SIG-M5 treated with dmso at 0.1 percent for 504 hours (cell line): ENCODE results near the gene STAB1.

Source experiments
- DNase-seq: peaks from one replicate; lab custom pipeline; 2025; ENCODE audit not compliant: unreplicated experiment; lab: John Stamatoyannopoulos, UW

Gene STAB1

GRCh38 chr3:52503788-52504424, 8.8 kb downstream of the STAB1 start:
- no peak for DNase-seq

- no peak for DNase-seq
Observed at GRCh38 chr3:52504977-52505376, 9.8 kb downstream of the STAB1 start.

GRCh38 chr3:52506266-52506966, 11.3 kb downstream of the STAB1 start:
- no peak for DNase-seq

- DNase-seq = no peak
Observed at GRCh38 chr3:52507359-52507758, 12.2 kb downstream of the STAB1 start.

- no peak for DNase-seq
Observed at GRCh38 chr3:52509753-52510328, 14.7 kb downstream of the STAB1 start.

- DNase-seq = no peak
Observed at GRCh38 chr3:52511509-52511908, 16.4 kb downstream of the STAB1 start.

GRCh38 chr3:52512105-52512504, 17.0 kb downstream of the STAB1 start:
- no peak for DNase-seq

GRCh38 chr3:52512727-52513126, 17.6 kb downstream of the STAB1 start:
- no peak for DNase-seq

- no peak for DNase-seq
Observed at GRCh38 chr3:52513281-52513680, 18.1 kb downstream of the STAB1 start.

GRCh38 chr3:52514576-52514975, 19.4 kb downstream of the STAB1 start:
- DNase-seq = no peak

GRCh38 chr3:52515192-52515591, 20.1 kb downstream of the STAB1 start:
- no peak for DNase-seq

- no peak for DNase-seq
Observed at GRCh38 chr3:52516509-52517195, 21.5 kb downstream of the STAB1 start.

GRCh38 chr3:52517796-52518722, 22.9 kb downstream of the STAB1 start:
- DNase-seq = no peak

GRCh38 chr3:52518723-52519444, 23.7 kb downstream of the STAB1 start:
- DNase-seq = no peak

- DNase-seq = no peak
Observed at GRCh38 chr3:52519445-52520140, 24.5 kb downstream of the STAB1 start.

- DNase-seq = no peak
Observed at GRCh38 chr3:52520141-52520667, 25.1 kb downstream of the STAB1 start.

GRCh38 chr3:52520716-52521487, 25.8 kb downstream of the STAB1 start:
- no peak for DNase-seq

GRCh38 chr3:52521488-52521824, 26.3 kb downstream of the STAB1 start:
- DNase-seq = no peak
